Peyer's patch (tissue), 4 donors: ENCODE measurements around the gene TLR3.

ENCODE experiments used
- POLR2A ChIP-seq, 2 donors: fragments of 450-650 bp; IDR thresholded peaks; one replicate each; pipeline ENCODE4 v1.5.1; 2017; ENCODE audit warnings: antibody characterized with exemption in 2 of 2, mild to moderate bottlenecking in 2 of 2, moderate library complexity in 2 of 2
- TF ChIP-seq, protein P1 (sequence below), 6 experiments: fragments of 450-650 bp in 4 of 6; fragments of 200-600 bp in 2 of 6; sonication (generic) in 1 of 6; IDR thresholded peaks; one replicate each; pipeline ENCODE4 v1.5.1; 2017 to 2019; ENCODE audit warnings: antibody characterized with exemption in 6 of 6, mild to moderate bottlenecking in 3 of 6, moderate library complexity in 1 of 6

DNA sequence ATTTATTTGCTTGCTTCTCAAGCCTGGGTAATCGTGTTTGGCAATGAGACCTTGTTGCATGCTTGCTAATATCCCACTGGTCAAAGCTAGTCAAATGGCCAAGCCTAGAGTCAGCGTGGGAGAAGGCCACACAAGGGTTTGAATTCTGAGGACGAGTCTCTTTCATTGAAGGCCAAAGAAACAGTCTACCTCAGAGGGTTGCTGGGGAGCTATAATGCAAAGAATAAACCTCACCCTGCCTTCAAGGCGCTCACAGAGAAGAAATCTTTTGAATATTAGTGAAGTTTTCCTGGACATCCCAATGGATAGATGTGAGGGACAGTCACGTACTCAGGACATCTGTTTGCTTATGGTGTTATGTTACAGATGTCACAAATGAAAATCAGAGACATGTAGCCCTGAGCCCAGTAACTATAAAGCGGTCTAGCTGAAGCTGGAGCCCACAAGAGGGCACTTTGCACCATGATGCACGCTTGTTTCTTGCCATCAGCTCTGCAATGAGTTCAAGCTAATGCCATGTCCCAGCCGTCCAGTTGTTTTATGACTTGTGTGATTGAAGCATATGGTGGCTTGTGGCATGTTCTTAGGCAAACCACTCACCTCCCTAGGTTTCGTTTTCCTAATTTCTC lies 1.1 kb upstream of the TLR3 start:
- TF ChIP-seq POLR2A (IDR thresholded peaks at IDR 0.05), result no peak
- TF ChIP-seq, protein P1, sequence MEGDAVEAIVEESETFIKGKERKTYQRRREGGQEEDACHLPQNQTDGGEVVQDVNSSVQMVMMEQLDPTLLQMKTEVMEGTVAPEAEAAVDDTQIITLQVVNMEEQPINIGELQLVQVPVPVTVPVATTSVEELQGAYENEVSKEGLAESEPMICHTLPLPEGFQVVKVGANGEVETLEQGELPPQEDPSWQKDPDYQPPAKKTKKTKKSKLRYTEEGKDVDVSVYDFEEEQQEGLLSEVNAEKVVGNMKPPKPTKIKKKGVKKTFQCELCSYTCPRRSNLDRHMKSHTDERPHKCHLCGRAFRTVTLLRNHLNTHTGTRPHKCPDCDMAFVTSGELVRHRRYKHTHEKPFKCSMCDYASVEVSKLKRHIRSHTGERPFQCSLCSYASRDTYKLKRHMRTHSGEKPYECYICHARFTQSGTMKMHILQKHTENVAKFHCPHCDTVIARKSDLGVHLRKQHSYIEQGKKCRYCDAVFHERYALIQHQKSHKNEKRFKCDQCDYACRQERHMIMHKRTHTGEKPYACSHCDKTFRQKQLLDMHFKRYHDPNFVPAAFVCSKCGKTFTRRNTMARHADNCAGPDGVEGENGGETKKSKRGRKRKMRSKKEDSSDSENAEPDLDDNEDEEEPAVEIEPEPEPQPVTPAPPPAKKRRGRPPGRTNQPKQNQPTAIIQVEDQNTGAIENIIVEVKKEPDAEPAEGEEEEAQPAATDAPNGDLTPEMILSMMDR (IDR thresholded peaks at IDR 0.05), result peak in 4 of 6 experiments; percentile 40 to 80 (median 68)
